ENCODE results near the gene PDE4D.
A peak's percentile ranks its signal among the peaks of the same experiment; 100 is the strongest.

Gene PDE4D

DNA sequence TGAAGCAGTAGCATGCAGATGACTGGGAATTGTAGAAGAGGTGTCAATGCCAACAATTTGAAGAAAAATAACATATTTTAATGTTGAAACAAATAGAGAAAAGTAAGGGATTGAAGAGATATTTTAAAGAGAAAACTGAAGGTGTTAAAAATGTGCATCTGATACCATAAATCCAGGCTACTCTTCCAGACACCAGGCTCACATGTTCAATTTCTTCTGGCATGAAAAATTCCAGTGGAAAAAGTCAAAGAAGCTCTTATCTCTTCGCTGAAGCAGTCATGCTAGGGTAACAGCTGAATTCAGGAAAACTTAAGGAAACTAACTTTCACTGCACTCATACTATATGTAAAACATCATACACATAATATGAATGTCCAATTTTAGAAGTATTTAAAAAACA, 335.0 kb downstream of the PDE4D start:
- no peak for DNase-seq

DNA sequence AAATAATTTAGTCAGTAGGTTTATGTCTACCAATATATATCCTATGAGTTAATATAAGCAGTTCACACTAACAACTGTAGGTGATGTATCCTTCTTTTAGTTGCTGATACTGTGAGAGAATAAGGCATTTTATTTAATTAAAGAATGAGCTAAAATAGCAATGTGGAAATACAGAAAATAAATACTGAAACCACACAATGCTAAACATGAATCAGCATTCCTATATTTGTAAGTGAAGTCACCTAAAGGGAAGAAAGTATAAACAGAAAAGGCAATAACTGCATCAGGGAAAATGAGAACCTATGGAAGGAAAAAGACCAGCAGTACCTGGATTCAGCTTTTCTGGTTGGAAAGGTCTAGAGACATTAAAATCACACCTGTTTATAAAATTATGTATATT, 336.0 kb downstream of the PDE4D start:
- DNase-seq: no peak

- no peak for DNase-seq
Measured at GRCh38 chr5:59555596-59555995, 337.9 kb downstream of the PDE4D start.

- DNase-seq: no peak
Measured at GRCh38 chr5:59554501-59554900, 339.0 kb downstream of the PDE4D start.

GRCh38 chr5:59553992-59554391, 339.5 kb downstream of the PDE4D start:
- DNase-seq: no peak

GRCh38 chr5:59548807-59549357, 344.6 kb downstream of the PDE4D start:
- no peak for DNase-seq

GRCh38 chr5:59547731-59548130, 345.8 kb downstream of the PDE4D start:
- DNase-seq: no peak

DNA sequence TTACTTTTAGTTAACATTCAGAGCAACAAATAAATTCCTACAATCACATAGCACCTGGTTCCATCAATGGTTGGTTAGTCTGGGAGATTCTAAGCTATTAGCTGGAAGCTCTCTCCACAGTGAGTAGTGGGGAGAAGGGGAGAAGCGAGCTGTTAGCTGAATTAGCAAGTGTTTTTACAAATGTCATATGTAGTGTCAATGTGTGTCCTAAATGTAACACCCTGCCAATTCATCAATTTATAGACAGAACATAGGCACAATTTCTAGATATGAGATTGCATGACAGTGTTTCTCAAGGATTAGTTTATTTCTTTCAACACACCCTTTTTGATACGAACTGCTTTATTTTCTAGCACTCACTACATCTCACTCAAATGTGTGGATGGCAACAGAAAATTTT, 349.0 kb downstream of the PDE4D start:
- no peak for DNase-seq

DNA sequence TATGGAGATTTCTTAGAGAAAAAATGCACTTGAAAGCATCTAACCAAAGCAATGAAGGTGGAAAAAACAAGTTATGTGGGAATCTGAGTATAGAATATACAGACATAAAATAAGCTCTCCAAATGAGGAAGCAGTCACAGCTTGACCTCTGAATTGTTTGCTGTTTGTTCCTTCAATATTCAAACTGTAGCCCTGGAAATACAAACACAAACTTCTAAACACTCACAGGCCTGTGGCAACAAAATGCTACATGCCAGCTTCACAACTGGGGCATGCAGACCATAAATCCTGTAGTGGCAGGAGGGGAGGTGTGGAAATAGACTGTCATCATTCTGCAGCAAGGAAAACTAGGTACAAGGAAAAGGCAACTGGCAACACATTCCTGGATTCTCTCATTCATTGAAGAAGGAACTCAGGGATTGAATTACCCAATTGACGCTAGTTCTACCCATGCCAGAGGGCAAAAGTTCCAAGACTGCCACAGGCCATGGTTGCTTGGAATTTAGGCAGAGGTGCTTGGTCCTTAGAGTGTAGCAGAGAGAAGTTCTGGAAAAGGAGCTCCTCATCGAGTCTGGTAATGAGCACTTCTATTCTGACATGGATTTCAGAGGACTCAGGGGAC, 349.6 kb downstream of the PDE4D start:
- DNase-seq: peak in 1 of 58 donors; percentile 9

GRCh38 chr5:59542851-59543820, 350.4 kb downstream of the PDE4D start:
- peak in 28 of 58 donors; percentile 1 to 46 (median 17) for DNase-seq

GRCh38 chr5:59542306-59542705, 351.2 kb downstream of the PDE4D start:
- DNase-seq: peak in 1 of 58 donors; percentile 15

- peak in 41 of 58 donors; percentile 1 to 75 (median 26) for DNase-seq
Measured at GRCh38 chr5:59540366-59540765, 353.2 kb downstream of the PDE4D start.

GRCh38 chr5:59538750-59539121, 354.8 kb downstream of the PDE4D start:
- DNase-seq: no peak

DNA sequence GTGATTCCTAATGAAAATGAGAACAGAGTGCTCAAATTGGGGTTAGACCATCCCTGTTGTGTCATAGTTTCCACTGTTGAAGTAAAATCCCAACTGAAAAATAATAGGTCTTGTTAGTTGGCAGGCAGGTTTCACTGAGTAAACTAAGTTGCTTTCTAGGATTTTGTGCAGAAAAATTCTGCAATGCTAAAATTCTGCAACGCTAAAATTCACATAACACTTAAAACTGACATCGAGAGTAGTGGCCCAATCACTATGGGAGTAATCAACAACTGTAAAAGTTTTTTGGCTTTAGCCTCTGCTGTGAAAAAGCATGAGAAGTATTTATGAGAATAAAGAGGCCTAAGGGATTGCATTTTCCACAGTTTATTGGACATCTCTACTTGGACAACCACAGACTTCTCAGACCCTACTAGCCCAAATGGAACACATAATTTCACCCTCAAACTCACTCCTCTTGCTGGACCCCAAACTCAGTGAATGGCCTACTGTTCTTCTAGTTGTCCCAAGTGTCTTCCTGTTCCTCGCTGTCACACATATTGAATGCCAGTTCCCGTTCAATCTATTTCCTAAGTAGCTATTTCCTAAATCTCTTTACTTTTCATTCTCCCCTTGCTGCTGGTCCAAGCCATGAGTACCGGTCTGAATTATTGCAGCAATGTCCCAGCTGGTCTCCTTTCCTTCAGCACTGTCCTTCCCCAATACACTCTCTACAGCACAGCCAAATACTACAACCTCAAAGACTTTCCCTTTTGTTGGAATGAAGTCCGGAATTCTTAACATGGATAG, 355.4 kb downstream of the PDE4D start:
- no peak for DNase-seq

DNA sequence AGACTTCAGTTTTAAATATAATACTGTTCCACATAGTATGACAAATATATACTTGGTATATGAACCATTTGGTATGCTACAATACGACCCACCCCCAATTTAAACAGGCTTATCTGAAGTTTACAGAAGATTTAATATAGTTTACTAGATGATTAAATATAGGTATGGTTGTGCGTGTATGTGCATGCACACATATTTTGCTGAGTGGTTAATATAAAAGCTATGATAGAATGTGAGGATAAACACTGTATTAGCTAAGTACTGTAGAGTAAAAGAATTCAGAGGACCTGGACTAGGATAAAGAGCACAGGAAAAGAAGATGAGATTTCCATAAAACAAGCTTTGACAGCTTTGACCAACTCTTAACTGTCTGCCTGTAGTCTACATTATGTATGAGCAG, 356.7 kb downstream of the PDE4D start:
- no peak for DNase-seq

DNA sequence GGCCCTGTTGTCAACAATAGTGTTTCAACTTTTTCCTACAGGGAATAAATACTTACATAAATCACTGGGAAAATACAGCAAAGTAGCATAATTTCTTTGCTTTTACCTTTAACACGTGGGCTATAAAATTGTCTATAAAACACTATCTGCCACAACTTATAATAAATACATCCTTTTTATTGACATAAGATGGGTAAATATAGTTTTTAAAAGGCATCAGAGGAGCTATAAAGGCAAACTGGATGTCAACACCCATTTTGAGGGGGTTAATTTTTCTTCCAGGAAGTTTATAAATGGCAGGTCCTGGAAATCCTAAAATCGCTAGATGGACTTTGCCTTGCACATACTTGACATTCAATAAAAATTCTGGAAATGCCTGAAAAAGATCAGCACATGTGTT, 358.0 kb downstream of the PDE4D start:
- DNase-seq: no peak

- no peak for DNase-seq
Measured at GRCh38 chr5:59533730-59534108, 359.8 kb downstream of the PDE4D start.

- DNase-seq: no peak
Measured at GRCh38 chr5:59532979-59533729, 360.4 kb downstream of the PDE4D start.

DNA sequence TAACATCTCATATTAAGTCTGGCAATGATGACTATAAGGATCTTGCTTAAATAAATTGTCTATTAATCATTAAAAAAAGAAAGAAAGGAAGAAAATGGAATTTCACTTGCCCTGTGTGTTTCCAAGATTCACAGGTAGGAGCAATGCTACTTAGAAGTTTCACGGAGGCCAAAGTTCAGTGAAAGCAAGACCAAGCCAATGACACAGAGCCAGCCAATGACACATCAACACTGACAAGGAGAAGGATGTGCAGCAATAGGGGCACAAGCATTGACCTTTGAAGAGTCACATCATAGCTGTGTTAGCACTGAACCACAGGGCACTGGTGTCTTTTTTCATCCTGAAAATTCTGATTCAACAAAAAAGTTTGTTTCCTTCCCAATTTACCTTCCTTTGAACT, 364.3 kb downstream of the PDE4D start:
- DNase-seq: no peak

- no peak for DNase-seq
Measured at GRCh38 chr5:59528202-59528862, 365.2 kb downstream of the PDE4D start.

All from anterior cingulate cortex (tissue), 58 donors.